Upper lobe of left lung (tissue), 4 donors: ENCODE data around the gene RFTN1.

Experiments
- POLR2A ChIP-seq, 4 donors: fragments of 450-650 bp; IDR thresholded peaks; one replicate each; pipeline ENCODE4 v1.5.1; 2016 to 2017; ENCODE audit warnings: antibody characterized with exemption in 4 of 4, mild to moderate bottlenecking in 2 of 4
- TF ChIP-seq, protein P1 (sequence below), 6 experiments: fragments of 450-650 bp in 4 of 6; fragments of 200-600 bp in 2 of 6; sonication (generic) in 2 of 6; IDR thresholded peaks; one replicate each; pipeline ENCODE4 v1.5.1; 2016 to 2019; ENCODE audit warnings: antibody characterized with exemption in 6 of 6

DNA sequence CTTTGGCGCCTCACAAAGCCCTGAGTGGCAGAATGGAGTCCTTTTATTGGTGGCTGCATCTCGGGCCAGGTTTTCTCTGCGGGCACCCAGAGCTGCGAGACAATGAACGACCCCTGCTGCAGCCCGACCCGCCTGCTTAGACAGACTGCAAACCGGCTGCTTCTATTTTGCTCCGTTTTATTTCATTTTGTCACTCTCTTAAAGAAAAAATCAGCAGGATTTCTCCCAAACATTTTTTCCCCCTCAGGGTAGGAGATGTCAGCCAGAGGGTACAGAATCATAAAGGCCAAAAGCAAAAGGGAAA lies 183.7 kb downstream of the RFTN1 start:
- TF ChIP-seq, protein P1, sequence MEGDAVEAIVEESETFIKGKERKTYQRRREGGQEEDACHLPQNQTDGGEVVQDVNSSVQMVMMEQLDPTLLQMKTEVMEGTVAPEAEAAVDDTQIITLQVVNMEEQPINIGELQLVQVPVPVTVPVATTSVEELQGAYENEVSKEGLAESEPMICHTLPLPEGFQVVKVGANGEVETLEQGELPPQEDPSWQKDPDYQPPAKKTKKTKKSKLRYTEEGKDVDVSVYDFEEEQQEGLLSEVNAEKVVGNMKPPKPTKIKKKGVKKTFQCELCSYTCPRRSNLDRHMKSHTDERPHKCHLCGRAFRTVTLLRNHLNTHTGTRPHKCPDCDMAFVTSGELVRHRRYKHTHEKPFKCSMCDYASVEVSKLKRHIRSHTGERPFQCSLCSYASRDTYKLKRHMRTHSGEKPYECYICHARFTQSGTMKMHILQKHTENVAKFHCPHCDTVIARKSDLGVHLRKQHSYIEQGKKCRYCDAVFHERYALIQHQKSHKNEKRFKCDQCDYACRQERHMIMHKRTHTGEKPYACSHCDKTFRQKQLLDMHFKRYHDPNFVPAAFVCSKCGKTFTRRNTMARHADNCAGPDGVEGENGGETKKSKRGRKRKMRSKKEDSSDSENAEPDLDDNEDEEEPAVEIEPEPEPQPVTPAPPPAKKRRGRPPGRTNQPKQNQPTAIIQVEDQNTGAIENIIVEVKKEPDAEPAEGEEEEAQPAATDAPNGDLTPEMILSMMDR (IDR thresholded peaks at IDR 0.05): no peak
- TF ChIP-seq POLR2A (IDR thresholded peaks at IDR 0.05): no peak
